Esophagus squamous epithelium (tissue), 5 donors: ENCODE data around the gene LRP4. TPM values are rescaled to one million over a fixed set of nuclear protein-coding genes. Genes with fewer than 3 reads are reported as not detected.

Experiments used
- DNase-seq: peaks from one replicate; lab custom pipeline; 2025; lab: John Stamatoyannopoulos, UW
- H3K27ac ChIP-seq, 4 donors: fragments of 200-600 bp; sonication (generic); one replicate each; pipeline ENCODE4 v1.5.1; 2016 to 2019; ENCODE audit warnings: mild to moderate bottlenecking in 1 of 4
- H3K27me3 ChIP-seq, 4 donors: fragments of 200-600 bp; sonication (generic); 1 replicate in 3 of 4; 2 replicates in 1 of 4; pipeline versions ENCODE4 v1.5.1 to v1.6.0; 2017 to 2021; ENCODE audit warnings: antibody characterized with exemption in 1 of 4
- H3K36me3 ChIP-seq, 3 donors: fragments of 200-600 bp; sonication (generic); one replicate each; pipeline ENCODE4 v1.5.1; 2016 to 2019
- H3K4me1 ChIP-seq, 3 donors: fragments of 200-600 bp; sonication (generic); one replicate each; pipeline ENCODE4 v1.5.1; 2017 to 2019
- H3K4me3 ChIP-seq, 4 donors: fragments of 200-600 bp; sonication (generic); 1 replicate in 3 of 4; 2 replicates in 1 of 4; pipeline ENCODE4 v1.5.1; 2016 to 2019; ENCODE audit warnings: mild to moderate bottlenecking in 2 of 4, moderate library complexity in 1 of 4
- H3K9me3 ChIP-seq, 3 donors: fragments of 200-600 bp; sonication (generic); one replicate each; pipeline ENCODE4 v1.5.1; 2016 to 2019
- CTCF ChIP-seq, 6 experiments: fragments of 450-650 bp in 4 of 6; fragments of 200-600 bp in 2 of 6; sonication (generic) in 2 of 6; IDR thresholded peaks; one replicate each; pipeline ENCODE4 v1.5.1; 2016 to 2019; ENCODE audit warnings: antibody characterized with exemption in 6 of 6, mild to moderate bottlenecking in 4 of 6, moderate library complexity in 4 of 6
- POLR2A ChIP-seq, 4 donors: fragments of 450-650 bp; IDR thresholded peaks; one replicate each; pipeline ENCODE4 v1.6.1; 2017; ENCODE audit warnings: antibody characterized with exemption in 4 of 4, mild to moderate bottlenecking in 4 of 4, moderate library complexity in 3 of 4
- WGBS, 2 donors: methylation state at CpG; one replicate each; pipeline ENCODE4 v1.1.5; 2018; 5-methylcytosine and 5-hydroxymethylcytosine counted together
- intact Hi-C: fragments of 100-400 bp; cut with DNase I; formaldehyde crosslinking; loops from one replicate; pipeline ENCODE4 v1.15.0; 2022
- total RNA-seq, 4 donors: library from RNA; depleted of rRNA; stranded (reverse); fragments of >200 nt; gene quantifications; one replicate each; pipeline ENCODE4 v1.1.0, GENCODE V29; 2016
- donor health status: DM: yes; HTN: yes; CAD: no.

The LRP4 gene
- total RNA-seq, 4 donors from 2014 or later = 2.5 to 9.5 (median 5.9) TPM

- TF ChIP-seq CTCF (IDR thresholded peaks at IDR 0.05) = no peak
- no peak for TF ChIP-seq POLR2A (IDR thresholded peaks at IDR 0.05)
- Histone ChIP-seq H3K36me3 (peaks cover 0 to 9% (median 0%) of the 10 kb centered on the region in 3 donors), H3K27me3 (no peaks in the 10 kb centered on the region), H3K27ac (no peak overlapping the region), H3K4me1 (peaks cover 0 to 19% (median 0%) of the 10 kb centered on the region in 3 donors), H3K9me3 (no peaks in the 10 kb centered on the region), H3K4me3 (no peak overlapping the region)
- intact Hi-C loops = no loop called here
- no peak for DNase-seq
Measured at GRCh38 chr11:46836870-46837269, 81.5 kb downstream of the LRP4 start.

GRCh38 chr11:46836431-46836830, 81.9 kb downstream of the LRP4 start:
- H3K36me3 ChIP-seq = peaks cover 0 to 6% (median 0%) of the 10 kb centered on the region in 3 donors
- H3K27ac ChIP-seq = no peak overlapping the region
- peaks cover 0 to 19% (median 0%) of the 10 kb centered on the region in 3 donors for H3K4me1 ChIP-seq
- no peak overlapping the region for H3K4me3 ChIP-seq
- no peak for TF ChIP-seq CTCF (IDR thresholded peaks at IDR 0.05)
- TF ChIP-seq POLR2A (IDR thresholded peaks at IDR 0.05) = no peak
- DNase-seq = no peak
- 92 to 96% methylated on average over 1 of the region's 1 CpG for WGBS, 2 donors
- H3K27me3 ChIP-seq = no peaks in the 10 kb centered on the region
- H3K9me3 ChIP-seq = no peaks in the 10 kb centered on the region
- intact Hi-C loops = no loop called here

GRCh38 chr11:46835897-46836296, 82.5 kb downstream of the LRP4 start:
- Histone ChIP-seq H3K9me3 (no peaks in the 10 kb centered on the region), H3K4me1 (peaks cover 0 to 19% (median 0%) of the 10 kb centered on the region in 3 donors), H3K27ac (no peak overlapping the region), H3K27me3 (no peaks in the 10 kb centered on the region), H3K36me3 (peaks cover 0 to under 1% (median 0%) of the 10 kb centered on the region in 3 donors), H3K4me3 (no peak overlapping the region)
- WGBS, 2 donors = 67 to 71% methylated on average over 3 of the region's 3 CpGs
- no peak for DNase-seq
- TF ChIP-seq CTCF (IDR thresholded peaks at IDR 0.05) = no peak
- TF ChIP-seq POLR2A (IDR thresholded peaks at IDR 0.05) = no peak
- intact Hi-C loops = no loop called here

GRCh38 chr11:46834821-46835220, 83.5 kb downstream of the LRP4 start:
- TF ChIP-seq POLR2A (IDR thresholded peaks at IDR 0.05) (no peak), CTCF (IDR thresholded peaks at IDR 0.05) (no peak)
- intact Hi-C loops = no loop called here
- Histone ChIP-seq H3K27ac (no peak overlapping the region), H3K4me3 (no peak overlapping the region), H3K36me3 (no peaks in the 10 kb centered on the region), H3K4me1 (peaks cover 0 to 18% (median 0%) of the 10 kb centered on the region in 3 donors), H3K27me3 (no peaks in the 10 kb centered on the region), H3K9me3 (no peaks in the 10 kb centered on the region)
- no peak for DNase-seq
- 93 to 99% methylated on average over 4 of the region's 4 CpGs for WGBS, 2 donors

DNA sequence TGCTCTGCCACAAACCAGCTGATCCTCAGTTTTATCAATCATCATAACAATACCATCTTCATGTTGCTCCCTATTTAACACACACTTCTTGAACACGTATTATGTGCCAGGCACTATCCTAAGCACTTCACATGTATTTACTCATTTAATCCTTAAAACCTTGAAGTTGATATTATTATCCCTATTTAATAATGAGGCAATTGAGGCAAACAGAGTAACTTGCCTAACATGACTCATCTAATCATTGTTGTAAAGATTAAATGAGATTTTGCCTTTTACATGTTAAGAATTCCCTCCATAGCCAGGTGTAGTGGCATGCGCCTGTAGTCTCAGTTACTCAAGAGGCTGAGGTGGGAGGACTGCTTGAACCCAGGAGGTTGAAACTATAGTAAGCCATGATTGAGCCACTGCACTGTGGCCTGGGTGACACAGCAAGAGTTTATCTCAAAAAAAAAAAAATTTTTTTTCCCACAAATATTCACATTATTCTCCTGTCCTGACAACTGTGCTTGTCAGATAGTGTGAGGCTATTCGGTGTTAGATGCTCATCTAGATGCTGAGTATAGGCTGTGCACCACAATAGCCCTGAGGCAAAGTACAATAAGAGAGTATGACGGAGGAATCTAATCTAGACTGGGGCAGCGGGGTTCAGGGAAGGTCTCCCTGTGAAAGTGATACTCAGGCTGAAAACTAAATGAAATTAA, 85.7 kb downstream of the LRP4 start:
- TF ChIP-seq CTCF (IDR thresholded peaks at IDR 0.05) (no peak), POLR2A (IDR thresholded peaks at IDR 0.05) (no peak)
- no peak for DNase-seq
- Histone ChIP-seq H3K27me3 (no peaks in the 10 kb centered on the region), H3K9me3 (no peaks in the 10 kb centered on the region), H3K27ac (no peak overlapping the region), H3K4me1 (peaks cover 0 to 22% (median under 1%) of the 10 kb centered on the region in 3 donors), H3K36me3 (no peaks in the 10 kb centered on the region), H3K4me3 (no peak overlapping the region)
- intact Hi-C loops = no loop called here
- WGBS, 2 donors = 57 to 74% methylated on average over 5 of the region's 5 CpGs
